Gastroesophageal sphincter (tissue), 4 donors: ENCODE results near the gene YPEL4. TPM values are rescaled to one million over a fixed set of nuclear protein-coding genes. Genes with fewer than 3 reads are reported as not detected.
A peak's percentile ranks its signal among the peaks of the same experiment; 100 is the strongest.

ENCODE experiments used
- ATAC-seq: fragments of 150-250 bp; one replicate; pipeline ENCODE4 v1.9.1; 2016; ENCODE audit warnings: mild to moderate bottlenecking, moderate library complexity
- H3K27ac ChIP-seq, 4 donors: fragments of 200-600 bp; sonication (generic) in 3 of 4; 1 replicate in 3 of 4; 2 replicates in 1 of 4; pipeline ENCODE4 v1.5.1; 2016 to 2019
- H3K27me3 ChIP-seq: fragments of 200-600 bp; sonication (generic); one replicate; pipeline ENCODE4 v1.5.1; 2019
- H3K36me3 ChIP-seq, 2 donors: fragments of 200-600 bp; sonication (generic); one replicate each; pipeline ENCODE4 v1.5.1; 2019; ENCODE audit warnings: control low read depth in 1 of 2
- H3K4me1 ChIP-seq, 3 donors: fragments of 200-600 bp; sonication (generic); 1 replicate in 2 of 3; 2 replicates in 1 of 3; pipeline ENCODE4 v1.5.1; 2016 to 2019; ENCODE audit warnings: control low read depth in 2 of 3
- H3K4me3 ChIP-seq, 2 donors: fragments of 200-600 bp; sonication (generic); one replicate each; pipeline ENCODE4 v1.5.1; 2019; ENCODE audit warnings: mild to moderate bottlenecking in 1 of 2, moderate library complexity in 1 of 2
- H3K9me3 ChIP-seq, 3 donors: fragments of 200-600 bp; sonication (generic); one replicate each; pipeline ENCODE4 v1.5.1; 2017 to 2019; ENCODE audit warnings: control low read depth in 2 of 3
- EP300 ChIP-seq: sonication (generic); formaldehyde crosslinking; IDR thresholded peaks from one replicate; pipeline ENCODE4 v1.6.1; 2017; ENCODE audit warnings: antibody characterized with exemption, mild to moderate bottlenecking
- POLR2A ChIP-seq, 2 donors: fragments of 450-650 bp; IDR thresholded peaks; one replicate each; pipeline ENCODE4 v1.6.1; 2017; ENCODE audit warnings: antibody characterized with exemption in 2 of 2, mild to moderate bottlenecking in 2 of 2, moderate library complexity in 1 of 2
- POLR2AphosphoS5 ChIP-seq: sonication (generic); formaldehyde crosslinking; IDR thresholded peaks from one replicate; pipeline ENCODE4 v1.6.1; 2017; ENCODE audit warnings: antibody characterized with exemption
- WGBS, 2 donors: methylation state at CpG; one replicate each; pipeline ENCODE4 v1.1.5; 2018; ENCODE audit warnings: low coverage in 1 of 2; 5-methylcytosine and 5-hydroxymethylcytosine counted together
- total RNA-seq, 4 donors: library from RNA; depleted of rRNA; stranded (reverse); fragments of >200 nt; gene quantifications; one replicate each; pipeline ENCODE4 v1.1.0, GENCODE V29; 2016
- TF ChIP-seq, protein P1 (sequence below), 4 experiments: fragments of 200-600 bp in 2 of 4; fragments of 450-650 bp in 2 of 4; sonication (generic) in 1 of 4; IDR thresholded peaks; one replicate each; pipeline ENCODE4 v1.5.1; 2017 to 2019; ENCODE audit warnings: antibody characterized with exemption in 4 of 4, mild to moderate bottlenecking in 2 of 4, moderate library complexity in 2 of 4

The YPEL4 gene
- total RNA-seq, 4 donors from 2014 or later, result 1.2 to 3.3 (median 1.5) TPM

DNA sequence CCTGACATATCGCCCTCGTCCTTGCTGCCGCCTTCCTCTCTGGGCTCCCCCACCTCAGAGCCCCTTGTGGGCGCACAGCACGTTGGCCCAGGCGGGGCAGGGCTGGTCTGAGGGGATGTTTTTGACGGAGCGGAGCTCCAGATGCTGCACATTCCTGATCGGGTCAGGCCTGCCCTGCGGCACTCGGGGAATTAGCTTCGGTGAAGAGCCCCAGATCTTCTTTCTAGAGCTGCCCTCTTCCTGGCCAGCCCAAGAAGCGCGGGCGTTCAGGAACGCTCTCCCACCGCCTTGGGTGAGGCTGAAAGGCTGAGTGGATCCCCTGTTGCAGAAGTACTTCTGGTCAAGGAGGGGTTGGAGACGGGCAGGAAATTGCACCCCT is 12.1 kb downstream of the YPEL4 start:
- peak overlapping the region; percentile 72 to 80 for H3K4me3 ChIP-seq
- no peaks in the 10 kb centered on the region for H3K27me3 ChIP-seq
- TF ChIP-seq POLR2A (IDR thresholded peaks at IDR 0.05) (no peak), EP300 (no peak)
- TF ChIP-seq, protein P1, sequence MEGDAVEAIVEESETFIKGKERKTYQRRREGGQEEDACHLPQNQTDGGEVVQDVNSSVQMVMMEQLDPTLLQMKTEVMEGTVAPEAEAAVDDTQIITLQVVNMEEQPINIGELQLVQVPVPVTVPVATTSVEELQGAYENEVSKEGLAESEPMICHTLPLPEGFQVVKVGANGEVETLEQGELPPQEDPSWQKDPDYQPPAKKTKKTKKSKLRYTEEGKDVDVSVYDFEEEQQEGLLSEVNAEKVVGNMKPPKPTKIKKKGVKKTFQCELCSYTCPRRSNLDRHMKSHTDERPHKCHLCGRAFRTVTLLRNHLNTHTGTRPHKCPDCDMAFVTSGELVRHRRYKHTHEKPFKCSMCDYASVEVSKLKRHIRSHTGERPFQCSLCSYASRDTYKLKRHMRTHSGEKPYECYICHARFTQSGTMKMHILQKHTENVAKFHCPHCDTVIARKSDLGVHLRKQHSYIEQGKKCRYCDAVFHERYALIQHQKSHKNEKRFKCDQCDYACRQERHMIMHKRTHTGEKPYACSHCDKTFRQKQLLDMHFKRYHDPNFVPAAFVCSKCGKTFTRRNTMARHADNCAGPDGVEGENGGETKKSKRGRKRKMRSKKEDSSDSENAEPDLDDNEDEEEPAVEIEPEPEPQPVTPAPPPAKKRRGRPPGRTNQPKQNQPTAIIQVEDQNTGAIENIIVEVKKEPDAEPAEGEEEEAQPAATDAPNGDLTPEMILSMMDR (IDR thresholded peaks at IDR 0.05), result no peak
- H3K9me3 ChIP-seq, result no peaks in the 10 kb centered on the region
- H3K27ac ChIP-seq, result peak overlapping the region in 3 of 4 donors; percentile 81 to 90 (median 88)
- H3K36me3 ChIP-seq, result no peaks in the 10 kb centered on the region
- peaks cover 0 to 43% (median 25%) of the 10 kb centered on the region in 3 donors for H3K4me1 ChIP-seq
- peak; percentile 8 for ATAC-seq
- 20% methylated on average over 1 of the region's 18 CpGs; no CpG with 5 or more reads in 1 of the 2 donors for WGBS, 2 donors

DNA sequence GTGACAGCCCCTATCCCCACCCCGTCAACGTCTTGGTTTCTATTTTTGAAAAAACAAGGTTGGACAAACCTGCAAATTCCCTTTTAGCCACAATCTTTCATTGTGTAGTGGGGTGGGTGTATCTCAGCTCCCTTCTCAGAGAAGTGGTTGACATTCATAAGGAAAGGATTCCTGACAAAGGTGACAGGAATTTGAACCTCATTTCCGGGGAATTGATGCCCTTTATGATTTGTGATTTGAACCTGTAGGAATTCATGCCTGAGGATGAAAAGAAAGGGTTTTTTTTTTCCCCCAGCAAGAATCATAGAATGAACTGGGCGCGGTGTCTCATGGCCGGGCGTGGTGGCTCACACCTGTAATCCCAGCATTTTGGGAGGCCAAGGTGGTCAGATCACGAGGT is 14.5 kb downstream of the YPEL4 start:
- no peak for ATAC-seq
- 89 to 94% methylated on average over 7 of the region's 8 CpGs for WGBS, 2 donors

DNA sequence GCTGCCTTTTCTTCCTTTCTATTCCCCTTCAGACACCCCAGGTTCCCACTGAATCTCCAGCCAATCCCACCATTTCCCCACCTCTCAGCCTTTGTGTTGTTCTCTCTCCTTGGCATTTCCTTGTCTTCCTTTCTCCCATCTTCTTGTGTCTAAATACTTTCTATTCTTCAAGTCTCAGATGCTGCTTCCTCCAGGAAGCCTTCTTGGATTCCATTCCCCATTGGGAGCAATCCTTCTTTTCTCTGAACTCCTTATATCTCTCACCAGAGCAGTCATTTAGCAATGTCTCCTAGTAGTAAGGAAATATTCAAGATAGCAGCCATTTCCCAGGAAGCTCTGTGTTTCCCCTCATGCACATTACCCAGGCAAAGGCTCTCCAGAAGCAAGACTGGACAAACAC is 15.4 kb downstream of the YPEL4 start:
- ATAC-seq, result no peak
- H3K27ac ChIP-seq, result no peak overlapping the region
- no peaks in the 10 kb centered on the region for H3K9me3 ChIP-seq
- H3K36me3 ChIP-seq, result no peaks in the 10 kb centered on the region
- no peak overlapping the region for H3K4me3 ChIP-seq
- H3K27me3 ChIP-seq, result no peaks in the 10 kb centered on the region
- peaks cover 0 to 17% (median 9%) of the 10 kb centered on the region in 3 donors for H3K4me1 ChIP-seq
- no peak for TF ChIP-seq POLR2AphosphoS5
- no peak for TF ChIP-seq EP300
- TF ChIP-seq, protein P1 (IDR thresholded peaks at IDR 0.05), result no peak
- no peak for TF ChIP-seq POLR2A (IDR thresholded peaks at IDR 0.05)

More for the DNA sequence above, 14.5 kb downstream of the YPEL4 start:
- Histone ChIP-seq H3K4me3 (no peak overlapping the region), H3K27ac (no peak overlapping the region), H3K4me1 (peaks cover 0 to 26% (median 18%) of the 10 kb centered on the region in 3 donors), H3K9me3 (no peaks in the 10 kb centered on the region), H3K27me3 (no peaks in the 10 kb centered on the region), H3K36me3 (no peaks in the 10 kb centered on the region)
- TF ChIP-seq, protein P1 (IDR thresholded peaks at IDR 0.05), result no peak
- TF ChIP-seq EP300, result no peak
- TF ChIP-seq POLR2A (IDR thresholded peaks at IDR 0.05), result no peak
- TF ChIP-seq POLR2AphosphoS5, result no peak

DNA sequence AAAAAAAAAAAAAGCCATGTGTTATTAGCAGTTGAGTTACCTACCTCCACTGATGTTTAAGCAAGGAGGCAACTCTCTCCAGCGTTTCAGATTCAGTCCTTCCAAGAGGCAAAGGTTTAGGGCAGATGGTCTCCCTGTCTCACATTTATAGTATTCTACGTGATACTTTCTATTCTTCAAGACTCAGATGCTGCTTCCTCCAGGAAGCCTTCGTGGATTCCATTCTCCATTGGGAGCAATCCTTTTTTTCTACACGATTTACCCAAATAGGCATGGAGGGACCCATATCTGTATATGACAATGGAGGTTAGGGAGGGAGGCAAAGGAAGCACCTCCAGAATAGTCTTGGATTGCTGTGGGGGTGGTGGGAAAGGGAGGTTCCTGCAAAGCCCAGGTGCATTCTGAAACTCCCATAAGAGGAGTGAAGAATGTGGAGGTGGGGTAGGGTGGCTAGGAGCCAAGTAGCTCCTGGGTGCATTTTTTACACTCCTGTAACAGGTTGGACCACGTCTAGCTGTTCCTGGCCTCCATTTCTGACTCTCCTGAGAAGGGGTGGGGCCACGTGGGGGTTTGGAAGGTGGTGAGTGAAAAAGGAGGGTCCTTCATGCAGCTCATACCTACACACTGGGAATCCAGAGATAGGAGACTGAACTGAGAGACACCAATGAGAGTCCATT is 16.2 kb downstream of the YPEL4 start:
- ATAC-seq, result no peak
- Histone ChIP-seq H3K4me1 (peaks cover 0 to 10% (median 5%) of the 10 kb centered on the region in 3 donors), H3K27ac (no peak overlapping the region), H3K4me3 (no peak overlapping the region), H3K27me3 (no peaks in the 10 kb centered on the region), H3K9me3 (no peaks in the 10 kb centered on the region), H3K36me3 (no peaks in the 10 kb centered on the region)
- WGBS, 2 donors, result 67 to 81% methylated on average over 4 of the region's 6 CpGs
- TF ChIP-seq, protein P1 (IDR thresholded peaks at IDR 0.05), result no peak
- no peak for TF ChIP-seq POLR2AphosphoS5
- TF ChIP-seq EP300, result no peak
- no peak for TF ChIP-seq POLR2A (IDR thresholded peaks at IDR 0.05)

DNA sequence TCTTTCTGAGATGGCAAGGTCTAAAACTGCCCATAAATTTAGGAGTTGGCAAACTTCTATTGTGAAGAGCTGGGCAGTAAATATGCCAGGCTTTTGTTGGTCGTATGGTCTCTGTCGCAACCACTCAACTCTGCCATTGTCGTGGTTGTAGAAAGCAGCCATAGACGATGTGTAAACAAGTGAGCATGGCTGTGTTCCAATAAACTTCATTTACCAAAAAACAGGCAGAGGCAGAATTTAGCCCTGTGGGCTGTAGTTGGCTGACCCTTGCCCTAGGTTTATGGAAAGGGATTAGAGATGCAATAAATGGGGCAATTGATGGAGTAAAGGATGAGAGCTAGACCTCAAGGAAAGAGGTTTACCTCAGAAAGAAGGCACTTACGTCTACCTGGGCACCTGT is 17.6 kb downstream of the YPEL4 start:
- H3K27me3 ChIP-seq, result no peaks in the 10 kb centered on the region
- H3K36me3 ChIP-seq, result no peaks in the 10 kb centered on the region
- WGBS, 2 donors, result 55 to 56% methylated on average over 5 of the region's 5 CpGs
- H3K27ac ChIP-seq, result no peak overlapping the region
- no peak overlapping the region for H3K4me3 ChIP-seq
- H3K9me3 ChIP-seq, result no peaks in the 10 kb centered on the region
- ATAC-seq, result no peak
- no peaks in the 10 kb centered on the region for H3K4me1 ChIP-seq
- TF ChIP-seq, protein P1 (IDR thresholded peaks at IDR 0.05), result no peak
- TF ChIP-seq POLR2AphosphoS5 (no peak), POLR2A (IDR thresholded peaks at IDR 0.05) (no peak), EP300 (no peak)
